ENCODE results near the gene RPL18.
A peak's percentile ranks its signal among the peaks of the same experiment; 100 is the strongest.
"Not testable (repeated sequence)": the region's sequence is repeated elsewhere in the genome, so short reads cannot be mapped to it uniquely, and the experiment has no call there.

The RPL18 gene

DNA sequence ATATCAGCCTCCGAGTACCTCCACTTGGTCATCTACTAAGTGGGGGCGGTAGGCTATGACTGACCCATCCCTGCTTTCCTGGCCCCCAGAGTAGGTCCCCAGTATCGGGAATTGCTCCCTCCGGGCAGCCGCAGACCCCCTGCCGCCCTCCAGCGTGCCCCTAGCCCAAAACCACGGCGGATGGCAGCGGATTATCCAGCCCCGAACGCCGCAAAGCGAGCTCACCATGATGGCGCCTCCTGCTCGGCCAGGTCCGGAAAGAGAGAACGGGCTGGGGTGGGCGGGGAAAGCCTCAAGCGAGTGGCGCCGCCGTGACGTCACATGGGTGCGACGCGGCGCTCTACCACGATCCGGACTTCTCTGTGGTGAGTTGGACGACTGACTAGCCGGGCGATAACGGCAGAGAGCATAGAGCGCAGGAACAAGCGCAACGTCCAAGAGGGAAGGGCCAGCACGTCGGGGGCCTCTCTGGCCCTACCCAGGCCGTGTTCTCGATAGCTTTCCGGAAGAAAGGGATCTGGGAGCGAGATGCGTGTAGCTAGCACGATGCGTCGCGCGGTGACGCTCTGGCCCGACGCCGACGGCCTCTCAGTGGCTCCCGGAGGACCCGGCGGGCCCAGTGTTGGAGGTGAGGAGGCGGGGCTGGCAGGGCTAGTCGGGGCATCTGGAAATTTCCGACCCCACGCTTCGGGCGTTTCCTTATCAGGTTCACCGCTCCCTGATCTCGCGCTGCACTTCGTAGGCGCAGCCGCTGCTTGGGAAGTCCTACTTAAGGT, at the start of gene RPL18, which contains the start of gene SPHK2:
RPL18 (minus strand) TSS at position 263 of the 776 bp plus-strand sequence; CDS start at position 228, 35 bp downstream.
SPHK2 (plus strand) TSS at position 591 of the 776 bp plus-strand sequence. CDS start 1,009 bp downstream, outside the sequence.
- peak; percentile 86 to 87 for ATAC-seq

DNA sequence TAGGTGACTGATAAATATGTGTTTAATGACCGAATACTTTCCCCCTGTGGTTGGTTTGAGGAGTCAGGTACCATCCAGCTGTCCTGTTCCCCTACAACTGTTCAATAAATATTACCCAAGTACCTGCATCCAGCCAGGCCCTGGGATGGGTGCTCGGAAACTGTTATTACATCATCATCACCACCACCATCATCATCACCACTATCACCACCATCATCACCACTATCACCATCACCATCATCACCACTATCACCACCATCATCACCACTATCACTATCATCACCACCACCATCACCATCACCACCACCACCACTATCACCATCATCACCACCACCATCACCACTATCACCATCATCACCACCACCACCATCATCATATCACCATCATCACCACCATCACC, 49.8 kb upstream of the RPL18 start:
- ATAC-seq = no peak

DNA sequence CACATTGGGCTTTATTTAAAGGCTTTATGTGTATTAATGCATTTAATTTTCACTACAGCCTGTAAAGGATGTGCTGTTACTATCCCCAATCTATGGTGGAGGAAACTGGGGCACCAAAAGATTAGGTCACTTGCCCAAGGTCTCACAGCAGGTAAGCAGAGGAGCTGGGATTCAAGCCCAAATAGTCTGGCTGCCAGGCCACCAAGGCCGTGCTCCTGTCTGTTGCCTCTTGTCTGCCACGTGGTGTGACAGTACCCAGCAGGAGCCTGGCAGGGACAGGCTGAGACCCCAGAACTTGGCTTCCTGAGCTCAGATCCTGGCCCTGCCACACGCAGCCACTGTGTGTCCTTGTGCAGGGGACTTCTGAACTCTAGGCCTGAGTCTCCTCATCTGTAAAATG, 49.4 kb upstream of the RPL18 start:
- no peak for ATAC-seq

DNA sequence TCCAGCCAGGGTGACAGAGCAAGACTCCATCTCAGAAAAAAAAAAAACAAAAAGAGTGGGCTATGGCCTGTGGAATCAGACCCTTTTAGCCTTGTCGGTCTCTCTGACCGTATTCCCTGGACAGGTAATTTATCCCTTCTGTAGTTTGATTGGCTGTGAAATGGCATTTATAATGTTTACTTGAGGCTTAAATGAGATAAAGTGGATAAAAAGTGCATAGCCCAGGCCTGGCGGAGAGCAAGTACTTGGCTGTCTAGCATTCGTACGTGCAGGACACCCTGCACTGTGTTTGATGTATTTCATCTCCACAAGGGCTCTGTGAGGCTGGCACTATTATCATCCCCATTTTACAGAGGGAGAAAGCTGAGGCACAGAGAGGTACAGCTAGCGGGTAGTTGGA, 46.8 kb upstream of the RPL18 start:
- no peak for ATAC-seq

DNA sequence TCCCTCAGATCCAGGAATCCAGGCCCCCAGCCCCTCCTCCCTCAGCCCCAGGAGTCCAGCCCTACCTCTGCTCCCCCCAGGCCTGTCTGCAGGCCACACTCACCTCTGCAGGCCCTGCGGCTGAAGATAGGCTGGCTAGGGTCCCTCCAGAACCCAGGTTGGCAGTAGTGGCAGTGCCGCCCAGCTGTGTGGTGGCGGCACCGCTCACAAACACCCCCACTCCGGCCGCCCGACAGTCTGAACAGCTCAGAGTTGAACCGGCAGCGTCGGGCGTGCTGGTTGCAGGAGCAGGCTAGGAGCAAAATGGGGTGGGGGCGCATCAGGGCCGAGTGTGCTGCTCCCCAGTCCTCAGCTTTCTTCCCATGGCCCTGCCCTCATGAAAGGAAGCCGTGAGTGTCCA, 45.5 kb upstream of the RPL18 start:
- no peak for ATAC-seq

DNA sequence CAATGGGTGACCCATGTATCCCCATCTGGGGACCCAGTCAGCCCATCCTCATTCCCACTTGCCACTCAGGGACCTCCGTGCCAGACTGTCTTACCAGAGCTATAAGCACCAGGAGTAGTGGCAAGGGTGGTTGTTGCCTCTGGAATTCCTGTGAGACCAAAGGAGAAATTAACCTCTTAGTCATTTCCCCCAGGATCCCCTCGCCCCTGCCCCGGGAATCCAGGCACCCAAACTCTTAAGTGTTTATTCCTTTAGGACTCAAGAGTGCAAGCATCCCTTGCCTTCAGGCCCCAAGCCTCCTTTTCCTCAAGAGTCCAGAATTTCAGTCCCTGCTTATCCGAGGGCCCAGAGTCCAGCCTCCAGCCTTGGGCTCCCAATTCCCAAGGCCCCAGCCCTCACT, 44.7 kb upstream of the RPL18 start:
- no peak for ATAC-seq

DNA sequence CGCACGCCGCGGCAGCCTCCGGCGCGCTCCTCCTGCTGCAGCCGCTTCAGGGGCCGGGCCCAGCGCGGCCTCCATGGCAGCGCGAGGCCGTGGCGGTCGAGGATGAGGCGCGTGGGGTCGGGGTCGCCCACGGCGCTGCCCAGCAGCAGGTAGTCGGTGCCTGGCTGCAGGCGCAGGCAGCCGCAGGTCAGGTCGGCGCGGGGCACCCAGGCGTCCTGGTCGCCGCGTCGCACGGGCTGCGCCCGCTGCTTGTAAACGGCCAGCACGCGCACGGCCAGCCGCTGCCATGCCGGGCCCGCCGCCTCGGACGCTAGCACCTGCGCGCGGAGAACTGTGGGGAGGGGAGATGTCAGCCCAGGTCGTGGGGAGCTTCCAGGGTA, 42.7 kb upstream of the RPL18 start:
- no peak for ATAC-seq

DNA sequence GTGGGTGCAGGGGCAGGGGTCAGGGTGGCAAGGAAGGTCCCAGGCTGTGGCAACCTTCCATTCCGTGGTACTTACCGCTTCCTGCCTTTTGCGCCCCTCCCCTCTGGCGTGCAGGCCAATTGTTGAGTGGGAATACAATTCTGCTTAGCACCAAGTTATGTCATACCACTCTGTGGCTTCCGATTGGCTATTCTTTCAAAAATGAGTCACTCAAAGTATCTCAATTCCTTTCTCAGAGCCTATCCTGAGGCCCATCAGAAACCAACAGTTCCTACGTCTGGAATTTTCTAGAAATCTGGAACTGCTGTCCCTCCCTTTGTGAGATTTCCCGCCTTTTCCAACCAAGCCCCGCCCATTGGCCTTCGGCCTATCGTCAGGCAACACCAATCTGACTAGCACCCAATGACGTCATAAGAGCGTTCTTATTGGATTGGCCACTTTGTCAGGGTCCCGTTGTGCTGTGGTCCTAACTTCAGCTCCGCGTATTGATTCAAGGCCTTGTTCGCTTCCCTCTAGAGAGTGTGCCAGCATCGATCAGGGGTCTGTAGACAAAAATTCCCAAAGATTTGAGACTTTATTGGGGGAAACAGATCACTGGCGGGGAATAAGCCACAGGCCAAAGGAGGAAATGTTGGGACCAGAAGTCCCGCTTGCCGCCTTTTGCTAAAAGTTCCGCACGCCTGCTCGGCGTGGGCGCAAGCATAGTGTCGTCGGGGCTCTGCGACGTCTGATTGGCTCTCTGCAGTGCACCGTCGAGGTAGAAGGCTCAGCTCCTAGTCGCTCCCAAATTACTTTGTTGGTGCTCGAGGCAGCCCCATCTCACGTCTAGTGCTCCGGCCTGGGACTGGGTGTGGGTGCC, 42.1 kb upstream of the RPL18 start:
- ATAC-seq = peak; percentile 94 to 95

DNA sequence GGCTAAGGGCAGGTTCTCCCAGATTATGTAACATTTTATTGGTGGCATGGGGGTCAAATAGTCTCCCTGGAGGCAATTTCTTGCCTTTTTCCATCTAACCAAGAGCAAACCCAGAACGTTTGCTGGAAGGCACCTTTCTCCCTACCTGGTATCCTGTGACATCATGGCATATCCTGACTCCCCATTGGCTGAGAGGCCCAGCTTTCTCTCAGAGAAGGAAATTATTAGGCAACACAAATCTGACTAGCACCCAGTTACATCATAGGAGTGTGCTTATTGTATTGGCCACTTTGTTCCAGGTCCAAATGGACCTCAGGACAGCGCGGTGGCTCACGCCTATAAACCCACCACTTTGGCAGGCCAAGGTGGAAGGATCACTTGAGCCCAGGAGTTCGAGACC, 40.8 kb upstream of the RPL18 start:
- no peak for ATAC-seq

DNA sequence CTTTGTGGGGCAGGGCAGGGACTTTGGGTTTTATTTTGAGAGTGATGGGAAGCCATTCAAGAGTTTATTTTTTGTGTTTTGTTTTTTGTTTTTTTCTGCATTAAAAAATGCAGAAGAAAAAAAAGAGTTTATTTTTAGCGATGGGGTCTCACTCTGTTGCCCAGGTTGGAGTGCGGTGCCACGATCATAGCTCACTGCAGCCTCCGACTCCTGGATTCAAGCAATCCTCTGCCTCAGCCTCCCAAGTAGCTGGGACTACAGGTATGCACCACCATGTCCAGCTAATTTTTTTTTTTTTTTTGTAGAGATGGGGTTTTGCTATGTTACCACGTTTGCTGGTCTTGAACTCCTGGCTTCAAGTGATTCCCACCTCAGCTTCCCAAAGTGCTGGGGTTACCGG, 39.5 kb upstream of the RPL18 start:
- no peak for ATAC-seq

DNA sequence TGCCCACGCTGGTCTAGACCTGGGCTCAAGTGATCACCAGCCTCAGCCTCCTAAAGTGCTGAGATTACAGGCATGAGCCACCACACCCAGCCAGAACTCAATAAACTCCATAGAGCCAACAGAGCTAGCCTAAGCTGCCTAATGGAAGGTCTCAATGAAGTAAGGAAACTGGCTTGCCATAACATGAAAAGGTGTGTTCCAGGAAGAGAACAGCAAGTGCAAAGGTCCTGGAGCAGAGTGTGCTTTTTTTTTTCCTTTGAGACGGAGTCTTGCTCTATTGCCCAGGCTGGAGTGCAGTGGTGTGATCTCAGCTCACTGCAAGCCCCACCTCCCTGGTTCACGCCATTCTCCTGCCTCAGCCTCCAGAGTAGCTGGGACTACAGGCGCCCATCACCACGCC, 38.9 kb upstream of the RPL18 start:
- ATAC-seq = not testable (repeated sequence)

DNA sequence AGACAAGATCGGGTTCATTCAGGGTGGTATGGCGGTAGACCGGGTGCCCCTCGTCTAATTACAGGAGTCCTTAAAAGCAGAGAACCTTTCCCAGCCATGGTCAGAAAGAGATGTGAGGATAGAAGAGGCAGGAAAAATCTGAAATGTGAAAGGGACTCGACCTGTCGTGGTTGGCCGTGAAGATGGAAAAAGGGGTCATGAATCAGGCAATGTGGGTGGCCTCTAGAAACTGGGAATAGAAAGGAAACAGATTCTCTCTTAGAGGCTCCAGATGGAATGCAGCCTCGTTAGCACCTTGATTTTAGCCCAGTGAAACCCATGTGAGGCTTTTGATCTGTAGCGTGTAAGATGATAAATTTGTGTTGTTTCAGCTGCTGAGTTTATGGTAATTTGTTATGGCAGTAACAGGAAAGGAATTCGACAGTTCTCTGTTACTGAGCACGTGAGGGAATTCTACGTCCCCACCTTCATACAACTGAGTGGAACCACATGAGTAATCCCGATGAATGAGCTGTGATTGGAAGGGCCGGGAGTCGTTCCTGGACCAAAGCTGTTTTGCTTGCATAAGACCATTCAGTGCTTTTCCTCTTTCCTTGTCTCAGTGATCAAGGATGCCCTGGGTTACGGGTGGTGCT, 38.0 kb upstream of the RPL18 start:
- ATAC-seq = no peak

DNA sequence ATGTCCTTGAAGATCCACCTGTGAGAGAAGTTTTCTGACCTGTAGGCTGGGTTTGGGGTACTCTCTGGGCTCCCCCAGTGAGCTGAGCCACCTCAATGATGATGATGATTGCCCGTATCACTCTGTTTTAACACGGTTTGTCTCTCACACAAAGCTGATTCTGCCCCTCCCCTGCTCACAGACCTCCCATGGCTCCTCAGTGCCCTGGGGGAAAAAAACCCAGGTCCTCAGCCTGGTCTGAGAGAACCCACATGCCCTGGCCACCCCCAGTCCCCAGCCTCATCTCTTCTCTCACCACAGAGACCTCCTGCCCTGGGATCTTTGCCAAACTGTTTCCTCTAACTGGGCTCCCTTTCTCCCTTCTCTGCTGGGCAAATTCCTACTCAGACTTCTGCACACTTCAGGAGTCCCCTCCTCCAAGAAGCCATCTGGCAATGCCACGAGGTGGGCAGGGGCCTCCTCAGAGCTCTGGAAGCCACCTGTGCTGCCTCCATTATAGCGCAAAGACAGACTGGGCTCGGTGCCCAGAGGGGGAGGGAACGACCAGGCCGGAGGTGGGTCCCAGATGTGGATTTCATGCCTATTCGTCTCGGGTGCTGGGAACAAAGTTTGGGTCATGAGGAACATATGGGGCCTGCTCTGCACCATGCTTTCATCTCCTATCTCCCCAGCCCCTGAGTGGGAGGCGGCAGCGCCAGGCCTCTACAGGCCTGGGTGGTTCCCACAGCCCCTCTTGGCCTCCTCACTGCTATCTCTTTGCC, 35.5 kb upstream of the RPL18 start:
- ATAC-seq = no peak

DNA sequence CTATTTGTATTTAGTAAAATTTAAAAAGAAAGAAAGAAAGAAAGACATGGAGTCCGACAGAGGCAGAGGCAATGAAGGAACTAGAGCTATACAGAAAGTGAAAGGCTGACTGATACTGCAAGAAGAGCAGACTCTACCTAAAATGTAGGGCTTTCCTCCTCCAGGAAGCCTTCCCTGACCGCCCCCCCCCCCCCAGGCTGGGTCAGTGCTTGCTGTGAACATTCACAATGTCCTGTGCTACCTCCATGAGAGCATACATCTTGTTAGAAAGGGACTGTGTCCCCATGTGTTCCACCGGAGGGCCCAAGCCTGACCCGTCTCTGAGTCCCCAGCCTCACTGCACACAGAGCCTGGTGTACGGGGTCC, 32.7 kb upstream of the RPL18 start:
- ATAC-seq = no peak

DNA sequence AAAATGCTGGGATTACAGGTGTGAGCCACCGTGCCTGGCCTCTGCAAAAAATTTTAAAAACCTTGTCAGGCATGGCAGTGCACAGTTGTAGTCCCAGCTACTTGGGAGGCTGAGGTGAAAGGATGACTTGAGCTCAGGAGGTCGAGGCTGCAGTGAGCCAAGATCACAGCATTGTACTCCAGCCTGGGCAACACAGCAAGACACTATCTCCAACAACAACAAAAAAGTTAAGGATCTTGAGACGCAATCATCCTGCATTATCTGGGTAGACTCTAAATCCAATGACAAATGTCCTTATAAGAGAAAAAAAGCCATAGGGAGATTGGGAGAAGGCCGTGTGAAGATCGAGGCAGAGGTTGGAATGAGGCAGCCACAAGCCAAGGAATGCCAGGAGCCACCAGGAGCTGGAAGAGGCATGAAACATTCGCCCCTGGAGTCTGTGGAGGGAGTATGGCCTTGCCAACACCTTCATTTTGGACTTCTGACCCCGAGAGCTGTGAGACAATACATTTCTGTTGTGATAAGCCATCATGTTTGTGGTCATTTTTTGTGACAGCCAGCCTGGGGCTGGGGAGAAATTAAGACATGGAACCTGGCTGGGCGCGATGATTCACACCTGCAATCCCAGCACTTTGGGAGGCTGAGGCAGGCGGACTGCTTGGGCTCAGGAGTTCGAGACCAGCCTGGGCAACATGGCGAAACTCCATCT, 32.1 kb upstream of the RPL18 start:
- no peak for ATAC-seq

DNA sequence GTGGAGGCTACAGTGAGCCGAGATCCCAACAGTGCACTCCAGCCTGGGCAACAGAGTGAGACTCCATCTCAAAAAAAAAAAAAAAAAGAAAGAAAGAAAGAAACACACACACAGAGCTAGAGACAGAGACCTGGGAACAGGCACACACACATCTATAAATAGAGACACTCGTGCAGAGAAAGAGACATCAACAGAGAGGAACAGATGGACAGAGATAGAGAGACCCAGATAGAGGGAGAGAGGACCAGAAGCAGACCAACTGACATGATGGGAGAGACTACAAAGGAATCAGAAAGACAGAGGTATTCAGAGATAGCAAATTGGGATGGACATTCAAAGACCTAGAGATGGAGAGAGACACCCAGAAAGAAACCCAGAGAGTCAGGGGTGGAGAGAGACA, 29.2 kb upstream of the RPL18 start:
- no peak for ATAC-seq

DNA sequence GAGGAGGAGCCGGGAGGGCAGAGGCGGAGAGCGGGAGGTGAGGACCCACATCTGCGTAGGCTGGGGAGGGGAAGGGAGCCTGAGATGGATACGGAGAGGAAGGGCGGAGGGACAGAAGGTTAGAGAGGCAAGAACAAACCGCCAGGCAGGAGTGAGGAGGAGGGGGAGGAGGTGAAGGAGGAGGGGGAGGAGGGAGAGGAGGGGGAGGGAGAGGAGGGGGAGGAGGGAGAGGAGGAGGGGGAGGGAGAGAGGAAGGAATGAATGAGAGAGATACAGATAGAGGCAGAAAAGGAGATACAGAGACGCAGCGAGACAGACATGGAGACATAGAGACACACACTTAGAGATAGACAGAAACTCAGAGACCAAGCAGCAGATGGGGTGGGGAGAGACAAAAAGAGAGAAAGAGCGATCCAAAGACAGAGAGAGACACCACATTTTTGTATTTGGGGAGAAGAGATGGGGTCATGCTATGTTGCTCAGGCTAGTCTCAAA, 27.8 kb upstream of the RPL18 start:
- ATAC-seq = no peak

DNA sequence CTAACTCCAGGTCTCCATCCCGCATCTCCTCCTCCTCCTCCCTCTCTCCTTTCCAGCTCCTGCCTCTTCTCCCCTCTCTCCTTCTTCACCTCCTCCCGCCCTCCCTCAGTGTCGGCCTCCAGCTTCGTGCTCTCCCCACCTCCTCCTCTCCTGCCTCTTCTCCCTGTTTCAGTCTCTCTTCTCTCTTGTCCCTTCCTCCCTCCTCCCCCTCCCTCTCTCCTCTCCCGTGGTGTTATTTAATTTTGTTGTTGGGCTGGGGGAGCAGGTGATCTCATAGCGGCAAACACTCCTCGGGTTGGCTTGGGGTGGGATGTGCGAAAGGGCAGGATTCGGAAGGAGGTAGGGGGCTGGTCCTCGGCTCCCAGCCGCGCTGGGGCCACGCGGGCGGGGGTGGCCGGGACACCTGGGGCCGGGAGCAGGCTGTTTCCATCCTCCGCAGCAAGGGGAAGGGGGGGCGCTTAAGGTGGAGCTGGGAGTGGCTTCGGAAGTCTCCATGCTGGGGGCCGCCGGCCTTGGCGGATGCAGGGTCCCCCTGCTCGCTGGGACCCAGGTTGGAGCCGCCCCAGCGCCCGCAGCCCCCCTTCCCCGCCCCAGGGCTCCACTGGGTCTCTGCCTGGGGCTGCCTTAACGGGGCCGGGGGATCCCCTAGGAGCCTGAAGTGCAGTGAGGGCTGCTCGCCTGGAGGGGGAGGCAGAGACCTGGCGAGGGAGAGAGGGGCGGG, 27.2 kb upstream of the RPL18 start, which contains the start of gene CA11:
CA11 (minus strand) TSS at position 187 of the 721 bp plus-strand sequence. CDS start 555 bp downstream, outside the sequence.
- ATAC-seq = peak; percentile 82 to 83

DNA sequence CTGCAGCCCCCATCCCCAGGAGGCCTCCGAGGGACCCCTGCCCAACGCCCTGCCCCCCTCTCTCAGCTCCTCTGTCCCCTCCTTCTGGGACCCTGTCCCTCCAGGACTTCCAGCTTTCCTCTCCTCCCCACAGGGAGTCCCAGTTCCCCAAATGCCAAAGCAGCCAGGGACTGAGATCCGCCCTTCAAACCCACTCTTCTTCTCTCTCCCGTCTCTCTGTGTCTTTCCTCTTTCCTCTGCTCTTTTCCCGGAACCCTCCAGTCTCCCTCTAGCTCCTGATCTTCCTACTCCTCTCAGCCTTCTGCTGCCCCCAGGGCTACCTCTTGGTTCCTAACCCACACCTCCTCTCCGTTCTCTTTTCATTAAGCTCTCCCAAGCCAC, 26.6 kb upstream of the RPL18 start:
- no peak for ATAC-seq

DNA sequence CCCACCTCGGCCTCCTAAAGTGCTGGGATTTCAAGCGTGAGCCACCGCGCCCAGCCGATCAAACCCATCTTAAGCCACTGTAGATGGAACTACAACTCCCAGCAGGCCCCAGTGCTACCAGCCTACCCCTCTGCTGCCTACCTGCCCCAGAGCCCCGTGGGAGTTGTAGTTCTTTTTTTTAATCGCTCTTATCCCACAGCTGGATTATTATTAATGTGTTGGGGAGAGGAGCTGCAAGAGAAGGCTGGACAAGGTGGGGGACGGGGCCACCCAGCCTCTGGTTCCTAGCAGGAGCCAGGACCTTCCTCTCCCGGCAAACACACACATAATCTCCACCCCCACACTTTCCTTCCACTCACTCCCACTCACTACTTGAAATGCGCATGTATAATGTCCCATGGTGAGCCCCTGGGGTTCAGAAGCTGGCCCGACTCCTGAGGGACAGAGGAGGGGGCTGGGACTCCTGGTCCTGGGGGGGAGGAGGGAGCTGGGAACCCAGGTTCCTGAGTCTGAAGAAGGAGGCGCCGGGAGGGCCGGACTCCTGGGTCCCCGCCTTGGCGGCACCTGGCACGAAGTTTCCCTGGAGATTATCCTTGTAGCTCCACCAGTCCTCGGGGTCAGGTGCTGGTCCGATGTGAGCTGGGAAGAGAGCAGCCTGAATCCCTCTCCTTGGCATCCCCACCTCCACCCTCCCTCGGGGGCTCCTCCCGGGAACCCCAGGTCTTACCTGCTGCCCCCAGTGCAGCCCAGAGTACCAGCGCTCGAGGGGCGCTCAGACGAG, 26.1 kb upstream of the RPL18 start:
- peak; percentile 78 to 80 for ATAC-seq
